Measurements from ENCODE around the gene FARP2.
"Not testable (repeated sequence)": the region's sequence is repeated elsewhere in the genome, so short reads cannot be mapped to it uniquely, and the experiment has no call there.

The FARP2 gene

DNA sequence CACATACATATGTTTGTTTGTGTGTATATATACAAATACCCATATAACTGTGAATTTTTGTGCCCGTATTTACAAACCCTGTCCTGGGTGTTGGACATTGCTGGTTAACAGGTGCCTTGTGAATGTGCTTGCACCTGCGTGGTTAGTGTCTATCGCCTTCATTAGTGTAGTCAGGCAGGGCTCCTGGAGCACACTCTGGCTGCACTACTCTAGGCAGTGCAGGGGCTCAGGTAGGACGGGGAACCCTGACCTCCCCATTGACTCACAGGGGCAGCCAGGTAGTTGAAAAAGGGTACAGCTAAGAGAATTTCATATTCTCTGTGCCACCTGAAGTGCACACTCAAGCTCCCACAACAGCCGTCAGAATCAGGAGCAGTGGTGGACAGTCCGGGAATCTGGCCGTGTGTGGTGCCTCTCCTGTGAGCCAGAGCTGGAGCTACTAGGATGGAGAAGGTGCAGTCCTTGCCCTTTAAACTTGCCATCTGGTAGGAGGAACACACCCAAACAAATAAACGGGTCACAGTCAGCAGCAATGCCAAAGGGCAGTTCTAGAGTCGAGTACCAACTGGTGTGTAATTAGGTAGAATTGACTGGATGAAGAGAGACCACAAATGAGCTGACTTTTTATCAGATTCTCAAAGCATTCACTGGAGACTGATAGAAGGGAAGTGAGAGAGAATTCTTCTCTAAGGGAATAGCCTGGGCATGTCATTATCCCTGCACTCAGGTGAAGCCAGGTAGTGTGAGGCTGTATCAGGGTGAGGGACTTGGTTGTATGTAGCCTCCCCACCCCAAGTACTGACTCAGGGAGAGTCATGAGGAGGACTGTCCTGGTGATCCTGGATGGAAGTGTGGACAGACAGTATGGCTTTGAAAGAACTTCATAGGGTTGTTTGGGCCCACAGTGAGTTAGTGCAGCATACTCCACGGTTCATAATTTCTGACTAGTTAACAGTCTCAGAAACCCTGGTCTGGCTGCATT is 44.1 kb downstream of the FARP2 start:
- DNase-seq (ENCODE audit: low read depth): no peak

DNA sequence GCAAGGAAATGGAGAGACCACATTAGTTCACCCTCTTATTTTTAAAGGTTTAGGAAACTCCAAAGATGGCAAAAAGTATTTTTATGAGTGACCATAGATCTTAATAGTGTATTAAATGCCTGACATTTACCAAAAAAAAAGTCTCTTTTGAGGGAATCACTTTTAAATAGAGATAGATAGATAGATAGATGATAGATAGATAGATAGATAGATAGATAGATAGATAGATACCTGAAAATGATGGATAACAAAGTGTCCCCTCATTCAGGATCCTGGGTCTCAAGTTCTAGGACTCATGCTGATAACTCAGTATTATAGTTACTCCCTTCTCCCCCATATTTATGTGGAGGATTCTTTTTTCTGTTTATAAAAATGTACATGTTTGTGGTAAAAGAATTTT is 52.8 kb downstream of the FARP2 start:
- DNase-seq (ENCODE audit: low read depth): no peak

DNA sequence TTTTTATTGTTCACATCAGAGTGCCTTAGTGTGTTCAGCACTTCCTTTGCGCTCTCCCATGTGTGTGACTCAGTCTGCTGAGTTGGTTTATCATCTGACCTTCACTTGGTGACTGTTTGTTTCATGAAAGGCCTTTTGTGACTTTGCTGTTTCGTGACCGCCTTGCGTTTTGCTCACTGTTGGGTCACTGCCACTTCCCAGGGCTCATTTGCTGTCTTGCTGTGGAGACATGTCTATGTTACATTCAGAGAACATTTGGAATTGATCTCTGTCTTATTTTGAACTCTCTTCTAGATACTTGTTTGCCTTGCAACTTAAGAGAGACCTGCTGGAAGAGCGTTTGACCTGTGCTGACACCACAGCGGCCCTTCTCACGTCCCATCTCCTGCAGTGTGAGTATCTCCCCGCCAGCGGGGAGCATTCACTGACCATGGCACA is 54.7 kb downstream of the FARP2 start:
- peak; percentile 7 for DNase-seq (ENCODE audit: low read depth)

DNA sequence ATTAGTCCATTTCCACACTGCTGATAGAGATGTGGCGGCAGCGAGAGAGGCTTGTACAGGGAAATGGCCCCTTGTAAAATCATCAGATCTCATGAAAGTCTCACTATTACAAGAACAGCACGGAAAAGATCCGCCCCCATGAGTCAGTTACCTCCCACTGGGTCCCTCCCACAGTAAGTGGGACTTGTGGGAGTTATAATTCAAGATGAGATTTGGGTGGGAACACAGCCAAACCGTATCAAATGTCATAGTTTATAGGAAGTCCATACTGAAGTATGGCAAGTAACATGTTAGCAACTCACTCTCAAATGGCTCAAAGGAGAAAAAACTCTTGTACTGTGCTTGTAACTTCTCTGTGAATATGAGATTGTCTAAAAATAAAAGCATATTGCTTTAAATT is 56.1 kb downstream of the FARP2 start:
- DNase-seq (ENCODE audit: low read depth): peak; percentile 91

DNA sequence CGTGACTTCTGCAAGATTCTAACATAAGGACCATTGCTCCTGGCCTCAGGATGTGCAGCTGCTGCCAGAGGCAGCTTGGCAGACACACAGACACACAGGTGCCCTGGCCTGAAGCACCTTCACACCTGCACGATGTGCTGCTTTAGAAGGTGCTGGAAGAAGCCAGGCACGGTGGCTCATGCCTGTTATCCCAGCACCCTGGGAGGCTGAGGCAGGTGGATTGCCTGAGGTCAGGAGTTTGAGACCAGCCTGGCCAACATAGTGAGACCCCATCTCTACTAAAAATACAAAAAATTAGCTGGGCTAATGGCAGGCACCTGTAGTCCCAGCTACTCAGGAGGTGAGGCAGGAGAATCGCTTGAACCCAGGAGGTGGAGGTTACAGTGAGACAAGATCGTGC is 57.4 kb downstream of the FARP2 start:
- not testable (repeated sequence) for DNase-seq (ENCODE audit: low read depth)

- no peak for DNase-seq (ENCODE audit: low read depth)
Observed at GRCh38 chr2:241413929-241414580, 58.0 kb downstream of the FARP2 start.

- DNase-seq (ENCODE audit: low read depth): no peak
Observed at GRCh38 chr2:241415196-241415595, 59.1 kb downstream of the FARP2 start.

DNA sequence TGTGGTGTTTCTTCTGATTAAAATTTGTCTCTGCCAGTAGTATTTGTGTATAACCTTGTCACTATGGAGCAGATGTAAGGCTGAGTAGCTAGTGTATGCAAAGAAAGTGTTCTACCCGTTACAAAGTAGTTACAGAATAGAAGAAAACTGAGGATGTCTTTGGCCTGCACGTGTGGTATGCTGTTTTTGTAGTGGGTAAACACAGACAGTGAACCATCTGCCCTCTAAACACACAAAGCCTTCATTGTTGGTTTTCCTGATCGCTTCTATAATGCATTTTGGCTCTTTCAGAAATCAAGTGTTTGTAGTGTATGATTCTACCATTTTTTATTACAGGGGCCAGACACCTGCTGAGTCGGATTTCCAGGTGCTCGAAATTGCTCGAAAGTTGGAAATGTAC is 61.5 kb downstream of the FARP2 start:
- no peak for DNase-seq (ENCODE audit: low read depth)

GRCh38 chr2:241421330-241421729 is 65.2 kb downstream of the FARP2 start:
- peak; percentile 6 for DNase-seq (ENCODE audit: low read depth)

DNA sequence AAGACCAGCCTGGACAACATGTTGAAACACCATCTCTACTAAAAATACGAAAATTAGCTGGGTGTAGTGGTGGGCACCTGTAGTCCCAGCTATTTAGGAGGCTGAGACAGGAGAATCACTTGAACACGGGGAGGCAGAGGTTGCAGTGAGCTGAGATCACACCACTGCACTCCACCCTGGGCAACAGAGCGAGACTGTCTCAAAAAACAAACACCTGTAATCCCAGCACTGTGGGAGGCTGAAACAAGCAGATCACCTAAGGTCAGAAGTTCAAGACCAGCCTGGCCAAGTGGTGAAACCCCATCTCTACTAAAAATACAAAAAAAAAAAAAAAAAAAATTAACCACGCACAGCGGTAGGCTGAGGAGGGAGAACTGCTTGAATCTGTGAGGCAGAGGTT is 65.9 kb downstream of the FARP2 start:
- DNase-seq (ENCODE audit: low read depth): not testable (repeated sequence)

GRCh38 chr2:241422350-241422749 is 66.3 kb downstream of the FARP2 start:
- DNase-seq (ENCODE audit: low read depth): no peak

- not testable (repeated sequence) for DNase-seq (ENCODE audit: low read depth)
Observed at GRCh38 chr2:241423489-241423888, 67.4 kb downstream of the FARP2 start.

DNA sequence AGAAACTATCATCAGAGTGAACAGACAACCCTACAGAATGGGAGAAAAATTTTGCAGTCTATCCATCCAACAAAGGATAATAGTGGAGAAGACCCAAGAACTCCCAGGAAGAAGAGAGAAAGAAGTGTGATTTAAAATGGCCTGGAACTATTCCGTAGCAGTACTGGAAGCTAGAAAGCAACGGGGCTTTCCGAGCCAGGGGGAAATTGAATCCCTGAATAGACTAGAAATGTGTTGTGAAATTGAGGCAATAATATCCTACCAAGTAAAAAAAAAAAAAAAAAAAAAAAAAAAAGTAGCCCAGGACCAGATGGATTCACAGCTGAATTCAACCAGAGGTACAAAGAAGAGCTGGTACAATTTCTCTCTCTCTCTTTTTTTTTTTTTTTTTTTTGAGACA is 69.3 kb downstream of the FARP2 start:
- no peak for DNase-seq (ENCODE audit: low read depth)

DNA sequence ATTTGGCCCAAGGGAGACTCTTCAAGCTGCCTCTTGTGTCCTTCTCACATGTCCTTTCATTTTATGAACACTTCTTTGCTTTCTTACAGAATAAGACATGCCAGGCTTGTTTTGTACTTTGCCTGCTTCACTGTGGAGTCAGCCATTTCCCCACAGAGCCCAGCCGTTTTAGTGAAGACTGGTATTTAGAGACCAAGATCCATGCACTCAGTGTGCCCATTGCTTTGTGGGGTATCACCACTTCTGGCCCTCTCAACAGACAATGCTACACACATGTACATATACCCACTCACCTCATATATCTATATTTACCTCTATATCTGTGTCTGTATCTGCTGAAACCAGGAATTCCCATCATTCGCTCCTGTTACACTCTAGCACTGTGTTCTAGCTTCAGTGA is 74.1 kb downstream of the FARP2 start:
- no peak for DNase-seq (ENCODE audit: low read depth)

- DNase-seq (ENCODE audit: low read depth): no peak
Observed at GRCh38 chr2:241432824-241433448, 76.9 kb downstream of the FARP2 start.

DNA sequence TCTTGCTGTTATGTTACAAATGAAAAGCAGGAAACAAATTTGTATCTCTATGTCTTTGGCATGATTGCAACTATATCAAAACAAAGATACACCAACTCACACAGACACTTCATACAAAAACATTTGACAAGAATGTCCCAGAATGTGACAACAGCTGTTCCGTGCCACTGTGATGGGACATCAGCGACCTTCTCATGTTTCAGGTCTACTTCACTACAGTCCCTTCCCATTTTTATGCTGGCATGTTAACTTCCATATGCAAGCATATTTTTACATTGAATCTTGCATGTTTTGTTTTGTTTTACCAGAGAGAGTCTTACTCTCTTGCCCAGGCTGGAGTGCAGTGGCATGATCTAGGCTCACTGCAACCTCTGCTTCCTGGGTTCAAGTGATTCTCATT is 81.1 kb downstream of the FARP2 start:
- DNase-seq (ENCODE audit: low read depth): no peak

- DNase-seq (ENCODE audit: low read depth): no peak
Observed at GRCh38 chr2:241441492-241441891, 85.4 kb downstream of the FARP2 start.

DNA sequence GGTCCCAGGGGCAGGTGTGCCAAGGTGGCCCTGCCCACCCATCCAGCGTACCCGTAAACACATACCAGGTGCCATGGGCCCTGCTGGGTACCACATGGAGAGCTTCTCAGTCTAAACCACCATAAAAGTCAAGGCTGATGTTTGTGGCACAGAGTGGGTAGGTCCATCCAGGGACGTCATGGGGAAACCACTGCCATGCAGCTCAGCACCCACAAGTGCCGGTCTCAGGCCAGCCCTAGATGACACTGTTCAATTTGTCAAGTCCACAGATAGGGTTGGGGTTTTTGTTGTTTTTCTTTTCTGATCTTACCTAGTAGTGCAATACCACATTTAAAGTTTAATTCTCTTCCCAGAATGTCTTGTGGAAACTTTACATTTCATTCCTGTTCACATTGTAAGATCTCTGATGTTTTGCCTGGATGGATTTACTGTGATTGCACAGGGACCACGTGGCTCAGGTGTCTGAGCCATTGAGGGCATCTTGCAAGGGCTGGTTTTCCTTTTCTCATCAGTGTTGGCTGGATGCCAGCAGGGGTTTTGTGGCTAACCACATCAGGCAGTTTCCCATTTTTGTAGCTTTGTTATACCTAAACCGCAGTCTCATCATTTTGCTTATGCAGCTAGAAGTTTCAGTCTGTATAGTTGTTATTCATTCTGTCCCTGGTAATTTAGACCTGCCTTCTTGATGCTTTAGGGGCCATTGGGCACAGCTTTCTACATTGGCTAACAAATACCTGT is 87.6 kb downstream of the FARP2 start:
- DNase-seq (ENCODE audit: low read depth): peak; percentile 27

DNA sequence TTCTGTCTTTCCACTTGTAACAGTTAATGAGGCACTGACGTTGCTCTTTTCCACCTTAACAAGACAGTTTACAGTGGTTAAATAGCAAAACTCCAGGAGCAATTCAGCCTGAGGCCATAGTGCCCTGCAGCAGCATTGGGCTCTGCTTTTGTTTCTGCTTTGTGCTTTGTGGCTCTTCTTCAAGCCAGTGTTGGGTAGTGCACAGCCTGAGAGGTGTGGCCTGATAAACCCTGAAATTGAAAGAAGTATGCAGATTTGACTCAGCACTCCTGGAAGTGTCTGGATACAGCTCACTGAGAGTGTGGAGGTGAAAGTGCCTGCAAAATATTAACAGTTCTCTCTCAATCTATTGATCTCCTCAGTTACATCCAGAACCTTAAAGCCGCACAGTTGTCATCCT is 89.3 kb downstream of the FARP2 start:
- DNase-seq (ENCODE audit: low read depth): peak; percentile 10

GRCh38 chr2:241450092-241450491 is 94.0 kb downstream of the FARP2 start:
- not testable (repeated sequence) for DNase-seq (ENCODE audit: low read depth)

DNA sequence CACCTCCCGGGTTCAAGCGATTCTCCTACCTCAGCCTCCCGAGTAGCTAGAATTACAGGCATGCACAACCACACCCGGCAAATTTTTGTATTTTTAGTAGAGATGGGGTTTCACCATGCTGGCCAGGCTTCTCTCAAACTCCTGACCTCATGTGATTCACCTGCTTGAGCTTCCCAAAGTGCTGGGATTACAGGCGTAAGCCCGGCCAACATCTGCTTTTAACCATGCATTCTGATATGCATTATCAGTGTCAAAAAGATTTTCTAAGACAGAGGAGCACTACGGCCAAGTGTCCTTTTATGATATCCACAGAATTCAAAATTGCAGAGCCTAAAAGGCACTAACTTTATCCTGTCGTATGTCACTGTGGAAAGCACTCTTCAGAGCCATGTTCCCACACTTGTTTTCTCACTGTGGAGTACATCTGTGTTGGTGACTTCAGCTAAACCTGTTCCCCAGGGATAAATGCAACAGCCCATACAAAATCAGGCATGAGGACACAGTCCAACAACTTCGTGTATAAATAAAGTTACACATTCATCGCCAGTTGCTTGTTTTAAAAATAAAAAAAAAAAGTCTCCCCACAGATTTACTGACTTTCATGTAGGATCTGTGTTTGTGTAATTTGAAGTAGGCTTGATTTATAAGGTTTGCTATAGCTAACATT is 95.9 kb downstream of the FARP2 start:
- no peak for DNase-seq (ENCODE audit: low read depth)

GRCh38 chr2:241453919-241454318 is 97.8 kb downstream of the FARP2 start:
- DNase-seq (ENCODE audit: low read depth): not testable (repeated sequence)

Measured in EH (cell line).